ENCODE measurements around the gene LPAR4.
"Not testable (repeated sequence)": the region's sequence is repeated elsewhere in the genome, so short reads cannot be mapped to it uniquely, and the experiment has no call there.

The LPAR4 gene

GRCh38 chrX:78747489-78747888 is at the start of gene LPAR4:
LPAR4 (plus strand) TSS chrX:78747720; CDS start chrX:78754870, 7,150 bp downstream.
- no peak for DNase-seq

- DNase-seq = no peak
Observed at GRCh38 chrX:78706071-78706470, 41.4 kb upstream of the LPAR4 start.

GRCh38 chrX:78708262-78708661 is 39.3 kb upstream of the LPAR4 start:
- DNase-seq = no peak

- no peak for DNase-seq
Observed at GRCh38 chrX:78708816-78709215, 38.7 kb upstream of the LPAR4 start.

- no peak for DNase-seq
Observed at GRCh38 chrX:78710171-78710570, 37.3 kb upstream of the LPAR4 start.

GRCh38 chrX:78712336-78712735 is 35.2 kb upstream of the LPAR4 start:
- DNase-seq = no peak

- DNase-seq = no peak
Observed at GRCh38 chrX:78725287-78725686, 22.2 kb upstream of the LPAR4 start.

GRCh38 chrX:78746496-78746895 is 1.0 kb upstream of the LPAR4 start:
- DNase-seq = no peak

GRCh38 chrX:78747971-78748370 is 451 bp downstream of the LPAR4 start:
- no peak for DNase-seq

- no peak for DNase-seq
Observed at GRCh38 chrX:78748846-78749245, 1.3 kb downstream of the LPAR4 start.

GRCh38 chrX:78753571-78753970 is 6.1 kb downstream of the LPAR4 start:
- no peak for DNase-seq

- no peak for DNase-seq
Observed at GRCh38 chrX:78754917-78755316, 7.4 kb downstream of the LPAR4 start.

GRCh38 chrX:78759081-78759480 is 11.6 kb downstream of the LPAR4 start:
- no peak for DNase-seq

GRCh38 chrX:78769101-78769755 is 21.7 kb downstream of the LPAR4 start:
- DNase-seq = no peak

- DNase-seq = no peak
Observed at GRCh38 chrX:78769946-78770345, 22.4 kb downstream of the LPAR4 start.

- no peak for DNase-seq
Observed at GRCh38 chrX:78796916-78797315, 49.4 kb downstream of the LPAR4 start.

- no peak for DNase-seq
Observed at GRCh38 chrX:78800114-78800513, 52.6 kb downstream of the LPAR4 start.

GRCh38 chrX:78800694-78801093 is 53.2 kb downstream of the LPAR4 start:
- no peak for DNase-seq

- DNase-seq = no peak
Observed at GRCh38 chrX:78801522-78801921, 54.0 kb downstream of the LPAR4 start.

- DNase-seq = not testable (repeated sequence)
Observed at GRCh38 chrX:78802526-78802925, 55.0 kb downstream of the LPAR4 start.

Data from activated T-cell treated with anti-CD3 and anti-CD28 coated beads, Interleukin-2, amount 50 U/mL, for 1 hour (primary cell).